HG02678 (cell line): Measurements from ENCODE around the gene PROB1.
"Not testable (repeated sequence)": the region's sequence is repeated elsewhere in the genome, so short reads cannot be mapped to it uniquely, and the experiment has no call there.

Experiments
- ATAC-seq: cut with Tn5 transposase; IDR thresholded peaks from one replicate; pipeline ENCODE4 v1.9.1; 2021; ENCODE audit warnings: mild to moderate bottlenecking, moderate library complexity; ENCODE audit not compliant: unreplicated experiment

Gene PROB1, protein sequence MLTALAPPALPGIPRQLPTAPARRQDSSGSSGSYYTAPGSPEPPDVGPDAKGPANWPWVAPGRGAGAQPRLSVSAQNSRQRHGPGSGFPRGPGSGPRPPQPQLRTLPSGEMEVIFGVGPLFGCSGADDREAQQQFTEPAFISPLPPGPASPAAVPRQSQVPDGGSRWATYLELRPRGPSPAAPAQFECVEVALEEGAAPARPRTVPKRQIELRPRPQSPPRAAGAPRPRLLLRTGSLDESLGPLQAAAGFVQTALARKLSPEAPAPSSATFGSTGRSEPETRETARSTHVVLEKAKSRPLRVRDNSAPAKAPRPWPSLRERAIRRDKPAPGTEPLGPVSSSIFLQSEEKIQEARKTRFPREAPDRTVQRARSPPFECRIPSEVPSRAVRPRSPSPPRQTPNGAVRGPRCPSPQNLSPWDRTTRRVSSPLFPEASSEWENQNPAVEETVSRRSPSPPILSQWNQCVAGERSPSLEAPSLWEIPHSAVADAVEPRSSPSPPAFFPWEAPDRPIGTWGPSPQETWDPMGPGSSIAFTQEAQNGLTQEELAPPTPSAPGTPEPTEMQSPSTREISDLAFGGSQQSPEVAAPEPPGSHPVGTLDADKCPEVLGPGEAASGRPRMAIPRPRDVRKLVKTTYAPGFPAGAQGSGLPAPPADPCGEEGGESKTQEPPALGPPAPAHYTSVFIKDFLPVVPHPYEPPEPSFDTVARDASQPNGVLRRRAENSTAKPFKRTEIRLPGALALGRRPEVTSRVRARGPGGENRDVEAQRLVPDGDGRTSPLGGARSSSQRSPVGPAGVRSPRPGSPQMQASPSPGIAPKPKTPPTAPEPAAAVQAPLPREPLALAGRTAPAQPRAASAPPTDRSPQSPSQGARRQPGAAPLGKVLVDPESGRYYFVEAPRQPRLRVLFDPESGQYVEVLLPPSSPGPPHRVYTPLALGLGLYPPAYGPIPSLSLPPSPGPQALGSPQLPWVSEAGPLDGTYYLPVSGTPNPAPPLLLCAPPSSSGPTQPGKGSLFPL

DNA sequence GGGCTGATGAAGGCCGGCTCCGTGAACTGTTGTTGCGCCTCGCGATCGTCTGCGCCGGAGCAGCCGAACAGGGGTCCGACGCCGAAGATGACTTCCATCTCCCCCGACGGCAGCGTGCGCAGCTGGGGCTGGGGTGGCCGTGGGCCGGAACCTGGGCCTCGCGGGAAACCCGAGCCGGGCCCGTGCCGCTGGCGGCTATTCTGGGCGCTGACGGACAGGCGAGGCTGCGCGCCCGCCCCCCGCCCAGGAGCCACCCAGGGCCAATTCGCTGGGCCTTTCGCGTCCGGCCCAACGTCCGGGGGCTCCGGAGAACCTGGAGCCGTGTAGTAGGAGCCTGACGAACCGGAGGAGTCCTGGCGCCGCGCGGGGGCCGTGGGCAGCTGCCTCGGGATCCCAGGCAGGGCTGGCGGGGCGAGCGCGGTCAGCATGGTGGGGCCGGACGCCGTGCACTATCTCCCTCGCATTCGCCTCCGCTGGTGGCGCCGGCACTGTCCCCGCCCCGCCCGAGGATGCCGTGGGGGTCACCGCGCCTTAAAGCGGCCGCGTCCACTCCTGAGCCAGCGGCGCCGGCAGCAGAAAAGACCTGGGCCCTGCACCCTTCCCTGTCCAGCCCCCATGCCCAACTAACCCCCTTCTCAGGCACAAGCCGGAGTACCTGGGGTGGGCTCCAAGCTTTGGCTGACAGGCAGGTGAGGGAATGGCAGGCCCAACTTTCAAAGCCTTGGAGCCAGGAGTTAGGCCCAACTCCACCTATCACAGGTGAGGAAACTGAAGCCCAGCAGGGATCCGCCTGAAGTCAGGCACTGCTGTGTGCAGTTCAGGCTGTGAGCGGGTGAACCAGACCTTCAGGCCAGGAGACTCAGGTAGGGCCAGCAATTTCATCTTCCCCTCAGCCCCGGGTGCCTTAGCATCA lies at the start of gene PROB1:
Gene PROB1 (minus strand): TSS at position 451 of the 913 bp plus-strand sequence. CDS start 23 bp downstream, at position 428.
- no peak for ATAC-seq

DNA sequence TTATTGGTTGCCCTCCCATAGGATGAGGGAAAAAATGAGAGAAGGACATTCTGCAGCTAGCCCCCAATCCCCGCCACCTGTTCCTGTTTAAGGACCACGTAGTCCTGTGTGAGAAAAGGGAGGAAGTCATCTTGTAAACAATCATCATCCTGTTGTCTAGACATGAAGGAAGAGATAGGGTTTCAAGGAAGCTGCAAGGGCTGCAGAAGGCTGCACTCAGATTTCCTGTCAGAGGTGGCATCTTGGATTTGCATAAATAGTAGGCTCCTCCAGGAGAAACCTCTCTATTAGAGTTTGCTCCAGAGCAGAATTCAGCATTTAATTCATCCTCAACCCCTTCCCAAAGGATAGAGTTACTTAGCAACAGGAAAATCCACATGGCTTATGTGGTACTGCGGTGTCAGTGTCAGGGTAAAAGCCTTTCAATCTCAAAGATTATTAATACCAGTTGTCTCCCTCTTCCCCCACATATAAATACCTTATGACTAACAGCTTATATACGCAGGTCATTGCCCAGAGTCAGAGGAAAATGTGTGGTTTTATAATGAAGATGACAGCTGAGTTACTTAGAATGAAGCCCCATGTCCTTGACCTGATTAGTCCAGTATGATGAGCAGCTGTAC lies 49.0 kb upstream of the PROB1 start:
- ATAC-seq: no peak

DNA sequence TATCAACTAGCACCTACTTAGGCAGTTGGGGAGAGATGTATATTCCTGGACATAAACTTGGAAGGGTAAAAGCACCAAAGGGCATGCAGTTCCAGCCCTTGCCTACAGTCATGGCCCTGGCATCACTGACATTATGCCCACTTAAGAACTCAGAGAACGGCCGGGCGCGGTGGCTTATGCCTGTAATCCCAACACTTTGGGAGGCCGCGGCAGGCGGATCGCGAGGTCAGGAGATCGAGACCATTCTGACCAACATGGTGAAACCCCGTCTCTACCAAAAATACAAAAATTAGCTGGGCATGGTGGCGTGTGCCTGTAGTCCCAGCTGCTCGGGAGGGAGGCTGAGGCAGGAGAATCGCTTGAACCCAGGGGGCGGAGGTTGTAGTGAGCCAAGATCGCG lies 45.5 kb upstream of the PROB1 start:
- not testable (repeated sequence) for ATAC-seq

DNA sequence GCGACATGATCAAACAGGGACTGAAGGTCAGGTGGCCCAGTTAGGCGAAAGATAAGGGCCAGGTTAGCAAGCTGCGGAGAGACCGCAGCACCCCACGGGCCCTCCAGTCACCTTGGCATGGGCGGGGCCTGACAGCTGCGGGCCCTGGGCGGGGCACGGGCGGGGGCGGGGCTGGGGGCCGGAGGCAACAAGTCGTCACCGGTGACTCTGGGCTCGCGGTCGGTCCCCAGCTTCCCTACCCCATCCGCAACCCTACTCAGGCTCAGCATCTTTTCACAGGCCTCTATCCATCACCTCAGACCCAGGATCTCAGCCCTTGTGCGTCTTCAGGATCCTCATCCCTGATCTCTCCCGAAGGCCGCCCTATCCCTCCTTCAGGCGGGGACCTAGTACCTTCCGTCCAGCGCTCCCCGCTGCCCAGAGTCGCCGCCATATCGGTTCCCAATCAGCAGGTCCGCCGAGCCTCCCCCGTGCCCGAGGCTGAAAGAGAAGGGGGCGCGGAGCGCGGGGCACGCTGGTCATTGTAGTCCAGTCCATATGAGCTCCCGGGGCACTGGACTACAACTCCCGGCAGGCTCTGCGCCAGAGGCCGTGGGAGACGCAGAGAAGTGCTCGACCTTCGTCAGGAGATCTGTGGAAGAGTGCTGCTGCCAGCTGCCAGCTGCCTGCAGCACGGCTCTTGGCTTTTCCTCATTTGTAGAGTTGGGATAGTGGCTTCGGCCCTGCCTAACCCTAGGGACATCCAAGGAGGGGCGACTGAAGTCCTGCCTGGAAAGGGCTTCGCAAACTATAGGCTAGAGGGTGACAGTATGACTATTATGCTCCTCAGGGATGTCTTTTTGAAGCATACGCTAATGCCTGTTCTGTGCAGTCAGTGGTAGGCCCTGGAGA lies 44.4 kb upstream of the PROB1 start, which contains the start of gene DNAJC18:
Gene DNAJC18 (minus strand): TSS at position 513 of the 891 bp plus-strand sequence. CDS start 80 bp downstream, at position 433.
- peak; percentile 87 for ATAC-seq

DNA sequence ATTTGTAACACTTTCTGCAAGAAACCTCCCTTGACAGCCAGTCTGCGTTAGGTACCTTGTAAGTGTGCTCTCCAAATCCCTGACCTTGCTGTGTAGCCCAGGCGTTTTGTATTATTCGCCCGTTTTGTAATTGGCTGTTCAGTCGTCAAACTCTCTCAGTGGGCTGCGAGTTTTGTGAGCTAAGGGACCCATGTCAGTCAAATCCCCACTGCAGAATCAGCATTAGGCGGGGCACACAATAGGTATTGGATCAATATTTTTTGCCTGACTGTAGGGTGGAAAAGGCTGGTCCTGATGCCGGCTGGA lies 43.8 kb upstream of the PROB1 start:
- no peak for ATAC-seq

DNA sequence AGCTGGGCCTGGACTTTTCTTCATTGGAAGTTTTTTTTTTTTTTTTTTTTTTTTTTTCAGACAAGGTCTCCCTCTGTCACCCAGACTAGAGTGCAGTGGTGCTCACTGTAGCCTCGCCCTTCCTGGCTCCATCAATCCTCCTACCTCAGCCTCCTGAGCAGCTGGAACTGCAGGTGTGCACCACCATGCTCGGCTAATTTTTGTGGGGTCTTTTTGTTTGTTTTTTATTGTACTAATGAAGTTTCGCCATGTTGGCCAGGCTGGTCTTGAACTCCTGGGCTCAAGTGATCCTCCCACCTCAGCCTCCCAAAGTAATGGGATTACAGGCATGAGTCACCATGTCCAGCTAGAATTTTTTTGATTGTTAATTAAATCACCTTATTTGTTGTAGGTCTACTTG lies 40.8 kb upstream of the PROB1 start:
- no peak for ATAC-seq

DNA sequence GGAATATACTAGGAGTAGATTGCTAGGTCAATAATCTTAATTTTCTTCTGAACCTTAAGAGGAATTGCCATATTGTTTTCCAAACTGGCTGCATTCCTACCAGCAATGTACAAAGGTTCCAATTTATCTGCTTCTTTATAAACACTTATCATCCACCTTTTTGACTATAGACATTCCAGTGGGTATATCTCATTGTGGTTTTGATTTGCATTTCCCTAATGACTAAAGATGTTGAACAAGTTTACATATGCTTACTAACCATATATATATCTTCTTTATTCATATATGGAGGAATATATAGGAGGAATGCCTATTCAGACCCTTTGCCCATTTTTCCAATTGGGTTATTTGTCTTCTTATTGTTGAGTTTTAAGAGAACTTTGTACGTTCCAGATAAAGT lies 36.8 kb upstream of the PROB1 start:
- no peak for ATAC-seq

DNA sequence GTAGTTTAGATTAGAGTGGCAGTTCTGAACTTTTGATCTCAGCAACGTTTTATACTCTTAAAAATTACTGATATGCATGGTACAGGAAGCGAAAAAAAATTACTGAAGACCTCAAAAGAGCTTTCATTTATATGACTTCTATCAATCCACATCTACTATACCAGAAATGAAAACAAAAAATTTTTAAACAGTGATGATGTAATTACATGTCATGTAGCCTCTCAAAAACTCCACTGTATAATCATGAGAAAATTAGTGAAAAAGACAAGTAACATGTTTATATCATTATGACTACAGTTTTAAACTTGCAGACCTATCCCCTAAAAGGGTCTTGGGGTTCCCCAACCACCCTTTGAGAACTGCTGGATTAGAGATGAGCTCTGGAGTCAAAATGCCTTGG lies 35.1 kb upstream of the PROB1 start:
- no peak for ATAC-seq

DNA sequence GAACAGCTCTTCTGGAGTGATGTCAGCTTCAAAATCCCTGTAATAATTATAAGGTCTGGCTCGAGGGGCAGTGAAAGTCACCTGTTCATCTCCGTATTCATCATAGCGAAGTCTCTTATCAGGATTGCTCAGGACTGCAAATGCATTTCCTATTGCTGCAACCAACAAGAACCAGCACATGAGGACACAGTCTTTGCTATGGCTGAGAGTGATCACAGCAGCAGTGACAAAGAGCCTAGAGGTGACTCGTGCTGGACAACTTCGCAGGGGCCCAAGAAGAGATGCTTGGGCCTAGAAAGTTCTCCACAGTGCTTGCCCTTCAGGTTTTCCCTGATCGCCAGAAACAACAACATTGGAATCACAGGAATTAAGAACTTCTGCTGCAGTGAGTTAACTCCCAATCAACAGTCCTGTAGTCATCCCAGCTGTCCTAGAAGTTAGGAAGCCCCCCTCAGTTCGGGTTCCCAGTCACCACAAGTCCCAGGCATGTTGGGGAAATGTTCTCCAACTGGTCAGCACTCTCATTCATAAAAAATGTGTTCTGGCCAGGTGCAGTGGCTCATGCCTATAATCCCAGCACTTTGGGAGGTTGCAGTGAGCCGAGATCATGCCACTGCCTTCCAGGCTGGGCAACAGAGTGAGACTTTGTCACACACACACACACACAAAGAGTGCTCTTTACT lies 31.4 kb upstream of the PROB1 start:
- no peak for ATAC-seq

DNA sequence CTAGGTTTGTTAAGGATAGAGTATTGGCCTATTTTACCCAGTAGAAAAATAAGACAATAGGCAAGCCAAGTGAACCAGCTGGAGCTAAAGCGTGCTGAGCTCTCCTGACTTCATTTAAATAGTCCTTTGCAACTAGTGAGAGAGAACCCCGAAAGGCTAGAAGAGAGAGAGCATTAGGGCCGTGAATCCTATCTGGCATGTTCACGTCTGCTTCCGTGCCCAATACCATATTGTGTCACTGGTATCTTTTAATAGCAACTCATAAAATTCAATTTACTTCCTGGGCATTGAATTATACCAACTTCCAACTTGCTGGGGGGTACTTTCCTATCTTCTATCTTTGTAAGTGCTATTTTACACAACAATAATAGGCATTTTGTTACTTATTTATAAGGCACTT lies 30.6 kb upstream of the PROB1 start:
- no peak for ATAC-seq

DNA sequence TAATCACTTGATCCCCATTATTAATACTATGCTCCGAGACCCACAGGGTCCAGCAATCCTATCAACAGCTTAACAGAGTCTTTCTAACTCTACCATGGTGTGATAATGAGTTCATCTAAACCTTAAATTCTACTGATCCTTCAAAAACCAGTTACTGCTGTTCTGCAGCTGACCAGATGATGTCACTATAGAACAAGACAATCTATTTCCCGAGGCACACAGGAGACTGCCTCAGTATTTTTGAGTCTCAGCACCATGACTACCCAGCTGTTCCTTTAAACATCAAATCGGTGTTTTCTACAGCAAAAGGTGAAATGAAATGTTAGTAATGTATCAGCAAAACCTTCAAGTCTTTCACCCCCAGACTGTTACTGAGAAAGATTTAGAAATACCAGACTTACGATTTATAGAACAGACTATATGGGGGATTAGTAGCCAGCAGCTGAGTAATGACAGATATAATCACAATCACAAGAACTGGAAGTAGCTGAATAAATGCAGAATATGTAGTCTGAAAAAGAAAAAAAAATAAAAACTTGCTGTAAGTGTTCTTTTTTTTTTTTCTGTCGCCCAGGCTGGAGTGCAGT lies 27.5 kb upstream of the PROB1 start:
- peak; percentile 47 for ATAC-seq

DNA sequence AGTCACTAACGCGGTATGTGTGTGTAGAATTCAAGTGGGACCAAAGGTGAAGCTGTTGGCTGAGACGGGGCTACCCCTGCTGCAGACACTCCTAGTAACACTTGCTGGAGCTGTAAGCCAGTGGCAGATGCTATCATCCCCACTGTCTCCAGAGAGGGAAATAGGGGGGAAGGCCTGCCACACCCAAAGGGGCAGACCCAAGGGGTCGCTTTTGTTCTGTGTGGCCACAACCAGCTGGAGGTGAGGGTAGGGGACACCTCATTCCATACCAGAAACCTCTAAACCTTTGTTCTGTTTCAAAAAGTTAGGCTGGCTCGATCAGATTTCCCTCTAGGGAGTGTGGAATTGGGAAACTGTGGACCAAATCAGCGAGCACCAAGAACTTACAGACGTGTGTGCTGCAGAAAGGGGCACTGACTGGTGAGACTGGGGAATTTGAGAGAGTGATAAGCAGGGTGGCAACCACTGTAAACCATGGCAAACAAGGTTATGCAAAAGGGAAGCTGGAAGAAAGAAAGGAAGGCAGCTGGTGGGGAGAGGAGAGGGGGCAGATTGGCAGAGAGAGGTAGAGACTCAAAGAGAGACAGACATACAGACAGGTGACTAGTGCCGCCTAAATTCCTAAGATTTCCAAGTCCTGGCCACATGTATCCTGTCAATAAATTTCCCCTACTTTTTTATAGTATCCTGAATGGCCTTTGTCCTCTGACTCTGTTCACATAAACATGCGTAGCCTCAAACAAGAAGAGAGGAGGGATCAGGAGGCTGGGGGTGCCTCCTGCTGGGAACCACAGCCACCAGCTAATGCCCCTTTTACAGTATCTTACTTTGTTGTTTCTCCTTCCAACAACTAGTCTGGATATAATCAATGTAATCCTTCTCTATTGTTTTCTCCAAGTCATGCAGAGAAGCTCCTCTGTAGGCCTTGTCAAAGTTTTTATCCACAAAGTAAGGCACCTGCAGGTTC lies 24.6 kb upstream of the PROB1 start:
- ATAC-seq: no peak

DNA sequence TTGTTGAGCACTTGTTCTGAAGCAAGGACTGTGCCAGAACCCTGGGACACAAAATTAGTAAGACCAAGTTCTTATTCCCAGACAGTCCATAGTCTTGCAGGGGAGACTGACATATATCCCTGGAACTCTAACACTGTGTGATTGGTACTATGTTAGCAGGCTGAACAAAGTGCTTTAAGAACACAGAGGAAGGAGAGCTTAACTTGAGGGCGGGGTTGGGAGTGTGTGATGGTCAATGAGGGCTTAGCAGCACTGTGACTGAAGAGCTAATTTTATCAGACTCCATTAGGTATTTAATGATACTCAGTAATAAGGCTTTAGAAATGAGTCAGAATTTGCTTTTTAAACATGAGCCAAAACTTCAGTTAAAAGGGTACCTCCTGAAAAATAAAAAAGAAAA lies 23.9 kb upstream of the PROB1 start:
- ATAC-seq: no peak

DNA sequence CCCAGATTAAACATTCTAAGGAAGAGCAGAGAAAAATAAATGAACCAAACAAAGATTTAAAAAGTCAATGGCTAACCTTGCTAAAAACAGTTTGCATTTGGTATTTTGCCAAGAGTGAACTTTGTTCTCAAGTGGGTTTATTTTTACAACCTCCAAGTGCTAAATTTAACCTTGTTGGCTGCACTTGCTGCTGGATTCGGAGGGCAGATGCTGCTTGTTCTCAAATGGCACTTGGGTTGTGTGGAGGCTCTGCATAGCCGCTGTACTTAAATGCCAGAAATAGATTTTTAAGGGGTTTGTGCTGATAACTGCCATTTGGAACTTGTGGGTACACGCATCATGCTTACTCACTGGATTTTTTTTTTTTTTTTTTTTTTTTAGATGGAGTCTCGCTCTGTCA lies 22.3 kb upstream of the PROB1 start:
- ATAC-seq: no peak

DNA sequence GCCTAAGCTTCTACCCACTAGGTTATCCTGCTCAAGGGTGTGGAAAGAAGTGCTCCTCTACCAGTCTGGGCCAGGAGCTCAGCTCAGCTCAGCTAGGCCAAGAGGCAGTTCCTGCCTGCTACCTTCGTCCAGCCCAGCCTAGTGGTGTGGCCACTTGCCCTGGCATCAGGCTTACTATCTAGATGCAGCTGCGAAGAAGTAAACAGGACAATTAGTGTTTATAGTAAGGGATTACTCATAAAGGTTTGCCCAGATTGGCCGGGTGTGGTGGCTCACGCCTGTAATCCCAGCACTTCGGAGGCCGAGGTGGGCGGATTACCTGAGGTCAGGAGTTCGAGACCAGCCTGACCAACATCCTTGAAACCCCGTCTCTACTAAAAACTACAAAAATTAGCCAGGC lies 21.7 kb upstream of the PROB1 start:
- no peak for ATAC-seq

DNA sequence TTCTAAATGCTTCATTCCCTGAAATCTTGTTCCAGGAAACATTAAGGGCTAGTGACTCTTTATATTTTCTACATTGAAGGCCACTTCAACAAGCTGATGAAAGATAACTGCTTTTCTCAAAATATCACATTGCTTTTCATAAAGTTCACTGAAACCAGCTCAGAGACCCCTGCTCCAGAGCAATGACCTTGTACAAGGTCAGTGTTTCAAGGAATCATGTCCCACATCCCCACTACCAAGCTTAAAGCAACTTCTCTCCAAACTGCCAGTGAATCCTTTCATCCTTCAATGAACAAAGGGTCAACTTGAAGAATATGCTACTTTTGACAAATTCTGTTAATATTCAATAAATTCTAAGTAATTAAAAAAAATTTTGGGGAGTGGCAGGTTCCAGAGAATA lies 21.0 kb upstream of the PROB1 start:
- ATAC-seq: no peak

DNA sequence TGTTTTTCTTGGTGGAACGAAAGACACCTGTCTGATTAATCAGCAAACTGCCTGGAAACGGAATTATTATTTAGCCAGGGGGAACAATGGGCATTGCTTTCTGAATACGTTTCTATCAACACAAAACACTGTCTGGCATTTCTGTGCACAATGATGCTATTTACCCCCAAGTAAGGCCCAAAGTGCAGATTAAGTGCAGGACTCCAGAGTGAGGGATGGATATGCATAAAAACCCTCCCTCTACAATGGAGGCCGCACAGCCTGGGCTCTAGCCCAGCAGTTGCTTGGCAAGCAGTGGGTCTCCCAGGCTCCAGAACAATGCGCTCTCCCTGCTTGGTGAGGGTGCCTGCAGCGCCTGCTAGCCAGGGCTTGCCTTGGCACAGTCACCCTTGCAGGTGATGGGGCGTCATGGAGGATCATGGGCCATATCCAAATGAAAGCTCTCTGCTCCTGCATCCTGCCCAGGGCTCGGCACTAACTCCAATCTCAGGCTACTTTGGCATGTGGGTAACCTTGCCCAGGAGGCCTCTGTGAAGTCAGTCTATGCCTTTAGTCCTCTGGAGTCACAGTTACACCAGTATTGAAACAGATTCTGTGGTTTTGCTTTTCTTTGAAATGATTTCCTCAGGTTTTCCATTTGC lies 20.4 kb upstream of the PROB1 start:
- no peak for ATAC-seq
